H1 (cell line): Measurements from ENCODE around the gene ZBTB4. TPM values are rescaled to one million over a fixed set of nuclear protein-coding genes. Genes with fewer than 3 reads are reported as not detected.

Experiments used
- CTCF ChIA-PET: fragments of 300-600 bp; sonication (Branson Sonifier 250); formaldehyde crosslinking; loops from one replicate; lab custom pipeline; 2021; ENCODE audit not compliant: partially characterized antibody; lab: Charles Lee
- POLR2A ChIA-PET: fragments of 300-600 bp; sonication (Branson Sonifier 250); formaldehyde crosslinking; loops from one replicate; lab custom pipeline; 2021; ENCODE audit warnings: inconsistent platforms; ENCODE audit not compliant: partially characterized antibody; lab: Charles Lee
- DNase-seq, 2 experiments: peaks; one replicate each; pipeline versions ENCODE4 v3.0.0 to v3.0.0-alpha.2; 2010 to 2022; ENCODE audit warnings: low spot score in 2 of 2, low read depth in 1 of 2, mixed read lengths in 1 of 2
- FAIRE-seq: peaks from 2 replicates; lab custom pipeline; 2011; peaks lifted over from hg19 to GRCh38; lab: Jason Lieb, UNC
- H2AFZ ChIP-seq: 2 replicates; pipeline ENCODE4 v1.8.1; 2012; ENCODE audit warnings: low read length, inconsistent platforms
- H2AK5ac ChIP-seq: 2 replicates; pipeline ENCODE4 v1.6.1; 2013; ENCODE audit warnings: low read depth, low read length
- H2BK120ac ChIP-seq: replicated peaks from 2 replicates; pipeline ENCODE3; 2013; ENCODE audit warnings: low read depth, low read length, inconsistent platforms
- H2BK12ac ChIP-seq: 2 replicates; pipeline ENCODE4 v1.6.1; 2013; ENCODE audit warnings: low read depth, low read length
- H2BK15ac ChIP-seq: 2 replicates; pipeline ENCODE4 v1.6.1; 2013; ENCODE audit warnings: low read length
- H2BK20ac ChIP-seq: 2 replicates; pipeline ENCODE4 v1.6.1; 2013; ENCODE audit warnings: low read length
- H2BK5ac ChIP-seq: 2 replicates; pipeline ENCODE4 v1.6.1; 2013; ENCODE audit warnings: low read depth, low read length
- H3K14ac ChIP-seq: 2 replicates; pipeline ENCODE4 v1.6.1; 2013; ENCODE audit warnings: inconsistent platforms; ENCODE audit not compliant: insufficient read length
- H3K18ac ChIP-seq: 2 replicates; pipeline ENCODE4 v1.6.1; 2013; ENCODE audit warnings: low read length; ENCODE audit errors: extremely low read depth
- H3K23ac ChIP-seq: 2 replicates; pipeline ENCODE4 v1.6.1; 2013; ENCODE audit warnings: inconsistent platforms; ENCODE audit not compliant: insufficient read length
- H3K23me2 ChIP-seq: 2 replicates; pipeline ENCODE4 v1.6.1; 2013; ENCODE audit warnings: low read depth, low read length
- H3K27ac ChIP-seq: 2 replicates; pipeline ENCODE4 v1.6.1; 2011; ENCODE audit warnings: low read depth, low read length, inconsistent platforms
- H3K27me3 ChIP-seq, 4 experiments: replicated peaks in 1 of 4; 1 replicate in 1 of 4; 2 replicates in 3 of 4; pipeline versions ENCODE4 v1.6.1 to v1.8.1; 2011 to 2013; ENCODE audit warnings: low read length in 3 of 4, mild to moderate bottlenecking in 3 of 4, inconsistent platforms in 2 of 4, mixed read lengths in 2 of 4, moderate library complexity in 1 of 4; ENCODE audit not compliant: control insufficient read depth in 3 of 4, insufficient read depth in 3 of 4; ENCODE audit errors: extremely low read depth in 1 of 4
- H3K36me3 ChIP-seq, 4 experiments: 2 replicates each; pipeline versions ENCODE4 v1.6.1 to v1.8.1; 2011 to 2013; ENCODE audit warnings: mild to moderate bottlenecking in 4 of 4, low read length in 3 of 4, moderate library complexity in 2 of 4, control low read depth in 1 of 4, inconsistent platforms in 1 of 4; ENCODE audit not compliant: insufficient read depth in 4 of 4, control insufficient read depth in 2 of 4
- H3K4ac ChIP-seq: replicated peaks from 2 replicates; pipeline ENCODE3; 2013; ENCODE audit warnings: low read length, low read depth, mixed read lengths, inconsistent platforms; ENCODE audit not compliant: insufficient read length
- H3K4me1 ChIP-seq, 4 experiments: replicated peaks in 1 of 4; 1 replicate in 1 of 4; 2 replicates in 3 of 4; pipeline versions ENCODE4 v1.6.1 to v1.8.1; 2011 to 2013; ENCODE audit warnings: low read length in 3 of 4, inconsistent platforms in 2 of 4, mixed read lengths in 1 of 4; ENCODE audit not compliant: insufficient read depth in 4 of 4, control insufficient read depth in 3 of 4
- H3K4me2 ChIP-seq, 2 experiments: 2 replicates each; pipeline versions ENCODE4 v1.6.1 to v1.8.1; 2011 to 2013; ENCODE audit warnings: low read depth in 2 of 2, low read length in 2 of 2, control low read depth in 1 of 2, inconsistent platforms in 1 of 2, mild to moderate bottlenecking in 1 of 2; ENCODE audit not compliant: insufficient read depth in 1 of 2
- H3K4me3 ChIP-seq, 4 experiments: fragments of 200-600, 300-600 bp in 1 of 4; sonication (generic), shearing (Covaris generic), sonication (Bioruptor Twin) in 1 of 4; 2 replicates each; pipeline versions ENCODE4 v1.5.1 to v1.8.1; 2011 to 2016; ENCODE audit warnings: low read length in 4 of 4, low read depth in 3 of 4, control low read depth in 2 of 4, inconsistent platforms in 2 of 4, mild to moderate bottlenecking in 2 of 4, mixed read lengths in 1 of 4, moderate library complexity in 1 of 4; ENCODE audit not compliant: insufficient read depth in 2 of 4; ENCODE audit errors: extremely low read depth in 1 of 4
- H3K56ac ChIP-seq: replicated peaks from 2 replicates; pipeline ENCODE3; 2013; ENCODE audit warnings: low read depth, mild to moderate bottlenecking, mixed read lengths, low read length, inconsistent platforms; ENCODE audit not compliant: insufficient read length
- H3K79me1 ChIP-seq: 2 replicates; pipeline ENCODE4 v1.6.1; 2013; ENCODE audit warnings: low read depth, low read length, control low read depth
- H3K79me2 ChIP-seq, 2 experiments: 2 replicates each; pipeline versions ENCODE4 v1.6.1 to v1.8.1; 2012 to 2013; ENCODE audit warnings: low read length in 2 of 2, mild to moderate bottlenecking in 2 of 2, inconsistent platforms in 1 of 2; ENCODE audit not compliant: insufficient read depth in 2 of 2, control insufficient read depth in 1 of 2
- H3K9ac ChIP-seq, 4 experiments: replicated peaks in 1 of 4; 1 replicate in 1 of 4; 2 replicates in 3 of 4; pipeline versions ENCODE4 v1.6.1 to v1.8.1; 2011 to 2013; ENCODE audit warnings: low read depth in 3 of 4, low read length in 3 of 4, control low read depth in 2 of 4, mild to moderate bottlenecking in 2 of 4, moderate library complexity in 2 of 4, inconsistent platforms in 1 of 4; ENCODE audit errors: extremely low read depth in 1 of 4
- H3K9me3 ChIP-seq, 2 experiments: 2 replicates each; pipeline versions ENCODE4 v1.6.1 to v1.8.1; 2012 to 2013; ENCODE audit warnings: mild to moderate bottlenecking in 2 of 2, moderate library complexity in 2 of 2, control low read depth in 1 of 2, inconsistent platforms in 1 of 2, low read depth in 1 of 2, low read length in 1 of 2, mixed read lengths in 1 of 2; ENCODE audit not compliant: insufficient read depth in 2 of 2
- H4K20me1 ChIP-seq, 2 experiments: replicated peaks in 1 of 2; 2 replicates each; pipeline versions ENCODE3 to v1.8.1; 2011 to 2013; ENCODE audit warnings: inconsistent platforms in 2 of 2, low read length in 2 of 2, mild to moderate bottlenecking in 1 of 2; ENCODE audit not compliant: insufficient read depth in 2 of 2, control insufficient read depth in 1 of 2
- H4K5ac ChIP-seq: 2 replicates; pipeline ENCODE4 v1.6.1; 2013; ENCODE audit warnings: low read length, low read depth, mixed read lengths, inconsistent platforms; ENCODE audit not compliant: insufficient read length
- H4K8ac ChIP-seq: 2 replicates; pipeline ENCODE4 v1.8.0; 2013; ENCODE audit warnings: mild to moderate bottlenecking, moderate library complexity, low read length, inconsistent platforms; ENCODE audit not compliant: insufficient read depth; ENCODE audit errors: extremely low read depth
- H4K91ac ChIP-seq: replicated peaks from 2 replicates; pipeline ENCODE3; 2013; ENCODE audit warnings: low read length, mixed read lengths, inconsistent platforms; ENCODE audit not compliant: insufficient read length
- BCL11A ChIP-seq, 2 experiments: IDR thresholded peaks; one replicate each; pipeline ENCODE4 v1.6.1; 2011; ENCODE audit warnings: low read depth in 2 of 2, low read length in 2 of 2, mild to moderate bottlenecking in 2 of 2
- CBX8 ChIP-seq: fragments of 300-800, 300-1000 bp; sonication (generic); IDR thresholded peaks from 2 replicates; pipeline ENCODE4 v1.7.1; 2016; ENCODE audit warnings: low read depth, low read length, borderline replicate concordance
- CREB1 ChIP-seq: IDR thresholded peaks from 2 replicates; pipeline ENCODE4 v1.6.1; 2012; ENCODE audit warnings: inconsistent platforms
- CTCF ChIP-seq, 3 experiments: IDR thresholded peaks; 1 replicate in 2 of 3; 2 replicates in 1 of 3; pipeline versions ENCODE4 v1.5.1 to v1.6.1; 2011; ENCODE audit warnings: low read length in 3 of 3, mild to moderate bottlenecking in 3 of 3, inconsistent platforms in 2 of 3, low read depth in 1 of 3, moderate library complexity in 1 of 3; ENCODE audit not compliant: insufficient read depth in 1 of 3; ENCODE audit errors: control extremely low read depth in 1 of 3
- E2F6 ChIP-seq: IDR thresholded peaks from 2 replicates; pipeline ENCODE4 v1.6.1; 2012; ENCODE audit warnings: inconsistent platforms
- GTF2F1 ChIP-seq: IDR thresholded peaks from 2 replicates; pipeline ENCODE4 v1.6.1; 2012; ENCODE audit warnings: low read depth, low read length, improper control_type of control experiment, borderline replicate concordance
- JUND ChIP-seq: IDR thresholded peaks from 2 replicates; pipeline ENCODE4 v1.6.1; 2011; ENCODE audit warnings: mild to moderate bottlenecking, improper control_type of control experiment, low read length
- MAFK ChIP-seq: IDR thresholded peaks from 2 replicates; pipeline ENCODE4 v1.6.1; 2012; ENCODE audit warnings: low read depth, mild to moderate bottlenecking, improper control_type of control experiment, low read length
- RFX5 ChIP-seq: IDR thresholded peaks from 2 replicates; pipeline ENCODE4 v1.6.1; 2011; ENCODE audit warnings: low read depth, low read length, improper control_type of control experiment, borderline replicate concordance
- SP4 ChIP-seq: IDR thresholded peaks from 2 replicates; pipeline ENCODE4 v1.6.1; 2012; ENCODE audit warnings: low read length, inconsistent platforms
- SRF ChIP-seq: IDR thresholded peaks from 2 replicates; pipeline ENCODE4 v1.6.1; 2011; ENCODE audit warnings: mild to moderate bottlenecking, low read depth, low read length, moderate library complexity
- TCF12 ChIP-seq: IDR thresholded peaks from 2 replicates; pipeline ENCODE4 v1.6.1; 2011; ENCODE audit warnings: low read depth, mild to moderate bottlenecking, low read length
- WGBS, 2 experiments: shearing (Covaris generic) in 1 of 2; methylation state at CpG; one replicate each; pipeline versions ENCODE4 v1.1.6 to v1.1.7; 2013 to 2015; ENCODE audit warnings: low lambda C conversion rate in 2 of 2, mixed read lengths in 2 of 2, inconsistent platforms in 1 of 2, low coverage in 1 of 2, missing lambda C conversion rate in 1 of 2; ENCODE audit not compliant: insufficient replicate concordance in 2 of 2, insufficient coverage in 1 of 2, insufficient read length in 1 of 2; ENCODE audit errors: extremely low coverage in 1 of 2, missing lambda C conversion rate in 1 of 2; 5-methylcytosine and 5-hydroxymethylcytosine counted together
- polyA plus RNA-seq, 7 experiments: library from polyadenylated mRNA; depleted of rRNA in 3 of 7; stranded (reverse) in 5 of 7; unstranded in 2 of 7; fragments of >200 nt in 5 of 7; fragments of 200-250 nt in 2 of 7; gene quantifications; 1 replicate in 5 of 7; 2 replicates in 1 of 7; 4 replicates in 1 of 7; pipeline versions ENCODE4 v1.2.1 to v1.2.3, GENCODE V29; 2011 to 2013; ENCODE audit warnings: missing spikeins in 2 of 7, mixed read lengths in 2 of 7
- total RNA-seq: library from RNA; stranded (reverse); fragmentation: NEBNext Ultra II Directional; extraction: Animal tissue kit (Norgen Biotek cat#: 25700); gene quantifications from 2 replicates; pipeline ENCODE4 v1.2.1, GENCODE V29; 2021

The ZBTB4 gene
- total and polyA plus RNA-seq, 2 of the 8 experiments (the other 6 are each of a cell fraction or from before 2014, with no cell fraction given) = 5.9 to 10.1 TPM

GRCh38 chr17:7428557-7428956, 50.9 kb downstream of the ZBTB4 start, which contains the start of gene SPEM3:
TSS of gene SPEM3 (plus strand) at chr17:7428857. CDS start at chr17:7428903, 46 bp downstream.
- 80% methylated on average over 5 of the region's 5 CpGs; no CpG with 5 or more reads in 1 of the 2 experiments for WGBS, 2 experiments
- CTCF ChIA-PET = interaction anchor here (0.6 to 0.8 kb wide), 2 partner anchors 63 to 66 kb away, joined by 3 to 4 read pairs; no protein-coding TSS in a partner anchor
- H2BK15ac ChIP-seq = no peak within 1 kb of the TSS
- no peak for TF ChIP-seq SRF
- no peak for TF ChIP-seq TCF12
- no peak for TF ChIP-seq SP4
- TF ChIP-seq RFX5 = no peak
- TF ChIP-seq JUND = no peak
- TF ChIP-seq GTF2F1 = no peak
- no peak for TF ChIP-seq BCL11A (IDR thresholded peaks at IDR 0.05; ENCODE audit: low read depth in 2 of 2, low read length in 2 of 2)
- no peak for TF ChIP-seq CBX8
- no peak for TF ChIP-seq MAFK
- TF ChIP-seq CREB1 = no peak
- TF ChIP-seq CTCF (IDR thresholded peaks at IDR 0.05; ENCODE audit: control extremely low read depth in 1 of 3, insufficient read depth in 1 of 3, low read depth in 1 of 3, low read length in 3 of 3) = no peak
- no peak for TF ChIP-seq E2F6

More at GRCh38 chr17:7428557-7428956, 50.9 kb downstream of the ZBTB4 start, which contains the start of gene SPEM3:
- Histone ChIP-seq H3K27me3 (no peaks in the 10 kb centered on the region; a peak in 1 of 7 replicates), H2BK5ac (no peak within 1 kb of the TSS), H3K27ac (no peak within 1 kb of the TSS), H3K23me2 (no peaks in the 10 kb centered on the region), H3K23ac (no peak within 1 kb of the TSS), H3K4me1 (no peaks in the 10 kb centered on the region; a peak in 1 of 7 replicates), H3K18ac (no peak within 1 kb of the TSS), H3K9me3 (no peaks in the 10 kb centered on the region), H3K4me2 (no peak within 1 kb of the TSS), H3K14ac (no peak within 1 kb of the TSS), H3K36me3 (no peaks in the 10 kb centered on the region), H2AK5ac (no peak within 1 kb of the TSS), H3K79me1 (no peaks in the 10 kb centered on the region), H2BK20ac (no peak within 1 kb of the TSS), H4K5ac (no peak within 1 kb of the TSS), H3K4ac (no peak within 1 kb of the TSS), H2AFZ (no peak within 1 kb of the TSS), H3K9ac (no peak within 1 kb of the TSS), H2BK12ac (no peak within 1 kb of the TSS), H4K20me1 (peaks cover 0 to 3% of the 10 kb centered on the region in 2 experiments), H4K91ac (no peak within 1 kb of the TSS), H2BK120ac (no peak within 1 kb of the TSS), H3K56ac (no peak within 1 kb of the TSS), H4K8ac (no peak within 1 kb of the TSS), H3K79me2 (no peaks in the 10 kb centered on the region), H3K4me3 (no peak within 1 kb of the TSS)
- FAIRE-seq (no peak), DNase-seq (no peak)
- POLR2A ChIA-PET = interaction anchor here (0.8 to 1.2 kb wide), 4 partner anchors 10 to 30 kb away, joined by 3 read pairs; partner anchors contain the start of gene TMEM256
